SW480 (cell line): ENCODE data around the gene SLC39A11.

Experiments used
- DNase-seq: peaks from one replicate; pipeline ENCODE4 v3.0.0-alpha.2; 2016; ENCODE audit warnings: low spot score

SLC39A11 gene

GRCh38 chr17:73042809-73043685 lies 49.4 kb downstream of the SLC39A11 start:
- DNase-seq, result no peak

- DNase-seq, result no peak
Observed at GRCh38 chr17:73042225-73042624, 50.3 kb downstream of the SLC39A11 start.

GRCh38 chr17:73039282-73039681 lies 53.2 kb downstream of the SLC39A11 start:
- DNase-seq, result no peak

- no peak for DNase-seq
Observed at GRCh38 chr17:73031472-73031871, 61.0 kb downstream of the SLC39A11 start.

GRCh38 chr17:73030995-73031394 lies 61.5 kb downstream of the SLC39A11 start:
- DNase-seq, result peak; percentile 28

GRCh38 chr17:73030501-73030921 lies 62.0 kb downstream of the SLC39A11 start:
- DNase-seq, result peak; percentile 39

- no peak for DNase-seq
Observed at GRCh38 chr17:73029991-73030390, 62.5 kb downstream of the SLC39A11 start.

GRCh38 chr17:73029021-73029420 lies 63.5 kb downstream of the SLC39A11 start:
- DNase-seq, result no peak

- DNase-seq, result no peak
Observed at GRCh38 chr17:73028299-73028755, 64.2 kb downstream of the SLC39A11 start.

GRCh38 chr17:73027130-73027741 lies 65.3 kb downstream of the SLC39A11 start:
- no peak for DNase-seq

- DNase-seq, result no peak
Observed at GRCh38 chr17:73025041-73025560, 67.4 kb downstream of the SLC39A11 start.

- no peak for DNase-seq
Observed at GRCh38 chr17:73023759-73024158, 68.7 kb downstream of the SLC39A11 start.

GRCh38 chr17:73022694-73023093 lies 69.8 kb downstream of the SLC39A11 start:
- no peak for DNase-seq

- no peak for DNase-seq
Observed at GRCh38 chr17:73021771-73022170, 70.7 kb downstream of the SLC39A11 start.

- no peak for DNase-seq
Observed at GRCh38 chr17:73020110-73020509, 72.4 kb downstream of the SLC39A11 start.

- no peak for DNase-seq
Observed at GRCh38 chr17:73018599-73018998, 73.9 kb downstream of the SLC39A11 start.

- no peak for DNase-seq
Observed at GRCh38 chr17:73017658-73018057, 74.8 kb downstream of the SLC39A11 start.

GRCh38 chr17:73015722-73016276 lies 76.7 kb downstream of the SLC39A11 start:
- no peak for DNase-seq

- peak; percentile 5 for DNase-seq
Observed at GRCh38 chr17:73013816-73014663, 78.4 kb downstream of the SLC39A11 start.

GRCh38 chr17:73013301-73013700 lies 79.2 kb downstream of the SLC39A11 start:
- DNase-seq, result no peak

- no peak for DNase-seq
Observed at GRCh38 chr17:73011016-73011486, 81.4 kb downstream of the SLC39A11 start.

- no peak for DNase-seq
Observed at GRCh38 chr17:73010414-73010813, 82.1 kb downstream of the SLC39A11 start.
